ENCODE results near the gene FAM222A.

The FAM222A gene

DNA sequence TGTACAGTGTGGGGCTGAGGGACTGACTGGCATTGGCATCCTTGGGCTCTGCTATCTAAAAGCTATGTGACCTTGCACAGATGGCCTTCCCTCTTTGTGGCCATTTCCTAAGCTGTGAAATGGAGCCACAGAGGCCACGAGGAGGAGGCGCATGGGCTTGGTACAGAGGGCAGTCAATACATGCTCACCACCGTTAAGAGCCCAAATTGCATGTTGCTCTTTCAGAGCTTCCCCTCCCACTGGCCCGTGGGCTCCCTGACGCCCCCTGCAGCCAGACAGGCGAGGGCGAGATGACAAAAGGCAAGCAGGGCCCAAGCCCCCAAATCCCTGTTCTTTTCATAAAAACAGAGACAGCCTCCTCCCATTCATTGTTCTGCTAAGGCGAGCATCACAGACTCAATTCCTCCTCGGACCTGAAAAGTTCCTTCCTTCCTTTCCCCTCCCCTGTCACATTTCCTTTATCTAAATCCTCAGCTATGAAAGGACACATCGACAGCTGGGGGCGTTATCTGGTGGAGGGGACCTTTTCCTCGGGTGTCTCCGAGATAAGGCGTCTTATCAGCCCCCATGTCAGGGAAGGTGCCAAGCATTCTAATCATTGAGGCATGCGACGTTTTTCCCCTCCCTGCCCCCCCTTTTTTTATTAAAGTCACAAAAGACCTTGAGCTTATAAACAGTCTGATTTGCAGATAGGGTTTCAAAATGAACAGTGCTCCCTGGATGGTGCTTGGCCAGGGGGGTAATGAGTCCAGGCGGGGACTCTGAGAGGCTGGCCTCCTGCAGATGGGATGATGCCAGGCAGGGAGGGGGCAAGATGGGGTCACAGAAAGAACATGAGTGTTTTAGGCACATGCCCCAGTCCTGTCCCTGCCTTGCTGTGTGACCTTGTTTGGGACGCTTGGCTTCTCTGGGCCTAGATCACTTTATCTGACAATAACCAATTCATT is 26.4 kb downstream of the FAM222A start:
- no peak for FAIRE-seq

- FAIRE-seq, result no peak
These were observed 27.1 kb downstream of the FAM222A start for GRCh38 chr12:109740694-109741245.

GRCh38 chr12:109741286-109741969 is 27.8 kb downstream of the FAM222A start:
- FAIRE-seq, result no peak

DNA sequence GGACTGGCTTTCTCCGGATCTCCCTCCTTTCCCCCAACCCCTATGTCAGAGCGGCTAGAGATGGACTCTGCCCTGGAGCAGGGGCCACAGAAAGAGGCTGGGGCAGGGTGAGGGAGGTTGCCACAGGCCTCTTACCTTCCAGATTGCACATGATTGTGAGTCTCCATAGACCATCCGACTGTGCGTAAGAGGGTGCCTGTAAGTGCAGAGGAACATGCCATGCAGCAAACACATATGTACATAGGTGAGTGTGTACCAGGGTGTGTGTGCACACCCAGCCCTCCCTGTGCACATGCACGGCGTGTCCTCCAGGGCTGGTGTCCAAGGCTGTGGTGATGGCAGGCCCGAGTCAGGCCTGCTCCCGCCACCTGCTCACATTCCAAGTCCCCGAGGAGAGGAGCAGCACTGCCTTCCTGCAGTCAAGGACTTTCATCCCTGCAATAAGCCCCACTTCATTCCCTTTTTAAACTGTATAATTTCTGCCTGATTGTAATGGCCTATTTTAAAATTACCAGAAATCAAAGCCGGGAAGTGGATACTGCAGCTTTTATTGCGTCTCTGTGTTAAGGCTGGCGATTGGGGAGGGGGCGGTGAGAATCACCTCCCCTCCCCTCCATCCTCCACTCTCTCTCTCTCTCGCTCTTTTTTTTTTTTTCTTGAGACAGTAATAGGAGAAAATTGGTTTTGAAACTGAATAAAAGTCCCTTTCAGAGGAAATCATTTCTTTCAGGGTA is 28.5 kb downstream of the FAM222A start:
- FAIRE-seq, result no peak

- no peak for FAIRE-seq
These were observed 29.7 kb downstream of the FAM222A start for GRCh38 chr12:109743076-109743910.

DNA sequence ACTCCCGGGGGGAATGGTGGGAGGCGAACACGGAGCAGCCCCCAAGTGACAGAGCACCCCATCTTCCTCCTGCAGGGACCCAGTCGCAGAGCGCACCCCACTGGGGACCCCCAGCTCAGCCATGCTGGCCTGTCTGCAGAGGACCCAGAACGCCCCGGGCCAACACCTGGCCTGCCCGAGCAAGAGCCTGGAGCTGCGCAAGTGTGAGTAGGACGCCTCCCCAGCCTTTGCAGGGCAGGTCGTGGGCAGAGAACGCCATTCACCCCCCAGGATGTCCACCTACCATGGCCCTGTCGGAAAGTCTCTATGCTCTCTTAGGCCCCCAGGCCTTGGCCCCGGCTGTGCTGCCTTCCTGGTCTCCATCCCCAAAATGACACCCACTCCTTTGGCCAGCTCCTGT is 30.4 kb downstream of the FAM222A start:
- FAIRE-seq, result no peak

- FAIRE-seq, result peak; percentile 61
These were observed 31.6 kb downstream of the FAM222A start for GRCh38 chr12:109744986-109745942.

- FAIRE-seq, result no peak
These were observed 38.8 kb downstream of the FAM222A start for GRCh38 chr12:109752117-109753053.

DNA sequence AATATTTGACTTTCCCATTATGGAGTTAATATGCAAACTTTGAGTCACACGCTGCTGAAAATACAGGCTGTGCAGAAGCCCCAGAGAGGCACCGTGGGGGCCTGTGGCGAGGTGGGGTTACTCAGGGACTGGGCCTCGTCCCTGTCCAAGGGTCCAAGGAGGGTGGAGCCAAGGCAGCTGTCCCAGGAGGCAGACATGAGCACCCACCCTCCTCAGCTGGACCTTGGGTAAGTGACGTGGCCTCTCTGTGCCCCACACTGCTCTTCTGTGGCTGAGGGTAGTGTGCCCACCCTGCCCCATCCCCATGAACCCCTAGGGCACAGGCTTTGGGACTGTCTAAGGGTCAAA is 39.4 kb downstream of the FAM222A start:
- FAIRE-seq, result no peak

GRCh38 chr12:109753959-109754358 is 40.3 kb downstream of the FAM222A start:
- FAIRE-seq, result no peak

DNA sequence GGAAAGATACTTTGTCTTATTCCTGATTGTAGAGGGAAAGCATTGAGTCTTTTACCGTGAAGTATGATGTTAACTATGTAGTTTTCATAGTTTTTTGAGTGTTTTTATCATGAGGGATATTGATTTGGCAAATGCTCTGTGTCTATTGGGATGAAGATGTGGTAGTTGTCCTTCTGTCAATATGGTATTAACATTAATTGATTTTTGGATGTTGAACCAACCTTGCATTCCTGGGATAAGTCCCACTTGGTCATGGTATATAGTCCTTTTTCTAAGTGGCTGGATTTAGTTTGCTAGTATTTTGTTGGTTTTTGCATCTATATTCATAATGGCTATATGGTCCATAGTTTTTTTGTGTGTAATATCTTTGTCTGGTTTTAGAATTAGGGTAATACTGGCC is 42.8 kb downstream of the FAM222A start:
- FAIRE-seq, result peak; percentile 24

- FAIRE-seq, result no peak
These were observed 44.1 kb downstream of the FAM222A start for GRCh38 chr12:109757671-109758265.

DNA sequence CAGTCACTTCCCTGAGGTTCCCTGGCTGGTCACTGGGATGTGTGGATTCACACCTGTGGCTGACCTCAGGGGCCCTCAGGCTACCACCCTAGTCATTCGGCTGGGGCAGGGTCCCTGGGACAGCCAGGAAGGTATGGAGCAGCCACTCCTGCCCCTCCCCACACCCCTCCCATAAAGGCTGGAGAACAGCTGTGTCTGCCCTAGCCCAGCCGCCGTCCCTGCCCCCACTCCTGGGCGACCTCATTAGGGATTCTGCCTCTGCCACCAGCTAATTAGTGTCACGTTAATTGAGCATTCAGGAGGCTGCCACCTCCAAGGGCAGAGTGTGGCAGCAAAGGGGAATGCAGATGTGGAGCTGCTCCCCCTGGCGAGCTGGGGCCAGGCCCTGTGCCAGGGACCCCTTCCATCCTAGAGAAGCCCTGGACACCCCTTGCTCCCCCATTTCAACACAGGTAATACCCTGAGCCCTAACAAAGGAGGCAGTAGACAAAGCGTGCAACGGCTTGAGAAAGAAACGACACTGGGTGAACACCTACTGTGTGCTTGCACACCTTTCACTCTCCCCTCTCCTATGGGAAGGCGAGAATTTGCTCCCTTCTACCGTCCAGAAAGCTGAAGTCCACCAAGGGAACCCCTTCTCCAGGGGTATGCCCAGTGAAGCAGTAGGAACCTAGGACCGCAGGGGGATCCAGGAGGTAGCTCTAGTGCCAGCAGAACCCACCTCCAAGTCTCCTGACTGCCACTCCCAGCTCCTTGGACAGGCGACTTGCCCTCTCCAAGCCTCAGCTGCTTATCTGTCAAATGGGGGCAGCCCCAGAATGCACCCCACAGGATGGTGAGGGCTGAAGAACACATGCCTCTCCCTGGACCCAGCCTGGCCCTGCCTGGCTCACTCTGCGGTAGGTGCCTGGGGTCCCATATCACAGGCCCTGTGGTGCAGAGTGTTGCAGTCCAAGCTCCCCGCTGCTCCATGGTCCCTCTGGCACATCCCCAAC is 45.1 kb downstream of the FAM222A start:
- FAIRE-seq, result no peak

DNA sequence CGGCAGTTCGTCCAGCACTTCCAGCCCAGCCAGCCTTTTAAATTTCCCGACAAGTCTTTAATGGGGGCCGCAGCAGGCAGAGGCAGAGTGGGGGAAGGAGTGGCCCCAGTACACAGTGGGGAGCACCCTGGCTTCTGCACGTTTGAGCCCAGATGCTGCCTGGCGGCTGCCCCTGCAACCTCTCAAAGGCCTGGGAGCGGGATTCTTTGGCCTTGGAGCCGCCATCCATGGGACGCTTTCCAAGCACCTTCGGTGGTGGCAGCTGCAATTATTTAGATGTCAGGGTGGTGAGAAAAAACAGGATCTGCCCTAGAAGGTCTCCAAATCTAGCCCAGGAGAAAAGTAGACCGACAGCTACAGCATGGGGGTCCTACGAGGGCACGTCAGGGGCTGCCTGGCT is 46.0 kb downstream of the FAM222A start:
- FAIRE-seq, result no peak

GRCh38 chr12:109760031-109760929 is 46.7 kb downstream of the FAM222A start:
- FAIRE-seq, result no peak

DNA sequence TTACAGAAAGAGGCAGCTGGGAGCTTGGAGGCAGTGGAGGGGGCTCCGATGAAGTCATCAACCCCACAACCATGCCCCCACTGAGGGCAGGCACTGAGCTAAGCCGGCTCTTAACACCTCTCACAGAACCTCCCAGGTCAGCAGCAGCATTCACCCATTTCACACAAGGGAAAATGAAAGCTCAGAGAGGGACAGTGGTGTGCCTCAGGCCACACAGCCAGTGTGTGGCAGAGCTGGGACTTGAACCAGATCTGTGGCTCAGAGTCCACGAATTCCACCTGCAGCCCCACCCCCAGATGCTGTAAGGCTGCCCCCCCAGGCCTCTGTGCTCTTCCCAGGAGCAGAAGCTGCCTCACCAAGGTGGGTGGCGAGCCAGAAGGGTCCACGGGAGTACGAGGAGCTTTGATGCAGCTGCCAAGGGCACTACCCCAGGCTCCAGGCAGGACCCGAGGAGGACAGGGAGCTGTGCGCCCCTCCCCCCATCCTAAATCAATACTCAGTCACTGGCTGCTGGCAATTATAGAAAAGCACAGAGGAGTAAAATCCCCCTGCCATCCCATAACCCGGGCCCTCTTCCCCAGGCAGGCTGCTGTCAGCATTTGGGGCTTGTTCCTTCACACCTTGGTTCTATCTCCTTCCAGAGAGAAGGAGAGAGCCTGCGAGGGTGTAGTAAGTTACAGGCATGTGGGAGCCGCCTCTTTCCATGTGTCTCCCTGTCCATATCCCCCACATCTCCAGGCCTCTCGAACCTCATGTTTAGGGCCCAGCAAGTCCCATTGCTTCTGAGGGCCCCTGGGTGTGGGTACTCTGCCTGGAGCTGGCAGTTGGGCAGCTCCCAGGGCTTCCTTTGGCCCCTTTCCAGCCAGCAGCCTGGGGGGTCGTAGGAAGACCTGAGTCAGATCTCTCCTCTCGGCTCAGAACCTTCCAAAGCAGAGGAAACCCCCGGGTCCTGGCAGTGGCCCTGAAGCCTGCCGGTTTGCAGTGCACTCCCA is 47.6 kb downstream of the FAM222A start:
- FAIRE-seq, result no peak
